B cell (primary cell): ENCODE data around the gene CAMK1D.

Experiments used
- CTCF ChIP-seq: fragments of 200-600 bp; IDR thresholded peaks from one replicate; pipeline ENCODE4 v1.8.0; 2022; ENCODE audit warnings: antibody characterized with exemption, mild to moderate bottlenecking
- EZH2 ChIP-seq: IDR thresholded peaks from 2 replicates; pipeline ENCODE4 v1.6.1; 2012; ENCODE audit warnings: borderline replicate concordance, low read depth, mild to moderate bottlenecking, moderate library complexity, low read length; ENCODE audit not compliant: insufficient read depth, poor library complexity, severe bottlenecking

DNA sequence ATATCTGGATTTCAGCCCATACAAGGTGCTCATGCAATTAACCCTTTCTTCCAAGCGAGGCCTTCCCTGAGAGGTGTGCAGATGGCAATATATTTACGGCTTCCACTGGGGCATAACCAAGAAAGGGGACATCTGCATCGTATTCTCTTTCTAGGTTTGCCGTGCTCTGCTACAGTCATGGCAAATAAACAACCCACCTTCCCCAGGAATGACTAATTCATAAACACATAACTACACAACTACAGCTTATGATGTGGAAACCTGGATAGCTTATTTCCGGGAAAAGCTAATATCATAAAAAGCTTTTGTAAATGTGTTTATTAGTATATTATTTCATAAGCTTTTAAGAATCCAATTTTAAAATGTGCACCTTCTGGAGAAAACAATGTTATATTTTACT lies 120.0 kb downstream of the CAMK1D start:
- TF ChIP-seq CTCF = no peak
- TF ChIP-seq EZH2 = no peak
